Eye (tissue), 1 donor: ENCODE results near the gene SLC9A3.

Experiments used
- DNase-seq: peaks from one replicate; pipeline ENCODE4 v3.0.0-alpha.2; 2015

The SLC9A3 gene

DNA sequence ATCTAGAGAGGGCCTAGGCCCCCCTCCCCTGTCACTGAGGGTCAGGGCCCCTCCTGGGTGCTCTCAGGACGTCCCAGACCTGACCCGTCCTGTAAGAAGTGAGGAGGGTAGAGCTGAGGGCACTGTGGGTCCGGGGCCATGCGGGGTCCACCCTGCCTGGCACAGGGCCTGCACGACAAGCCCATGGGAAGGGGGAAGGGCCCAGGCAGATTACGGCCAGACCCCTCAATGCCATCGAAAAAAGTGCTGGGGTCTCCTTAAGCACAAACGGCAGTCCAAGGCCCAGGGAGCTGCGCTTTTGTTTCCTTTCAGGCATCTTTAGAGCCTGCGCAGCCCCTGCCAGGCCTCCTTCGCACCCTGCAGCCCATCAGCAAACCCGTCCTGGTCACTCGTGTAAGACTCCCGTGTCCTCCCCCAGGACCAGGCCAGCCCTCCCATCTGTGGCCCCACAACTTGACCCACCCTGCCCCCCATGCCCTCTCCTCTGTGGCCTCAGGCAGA is 85.7 kb downstream of the SLC9A3 start:
- DNase-seq, result no peak

DNA sequence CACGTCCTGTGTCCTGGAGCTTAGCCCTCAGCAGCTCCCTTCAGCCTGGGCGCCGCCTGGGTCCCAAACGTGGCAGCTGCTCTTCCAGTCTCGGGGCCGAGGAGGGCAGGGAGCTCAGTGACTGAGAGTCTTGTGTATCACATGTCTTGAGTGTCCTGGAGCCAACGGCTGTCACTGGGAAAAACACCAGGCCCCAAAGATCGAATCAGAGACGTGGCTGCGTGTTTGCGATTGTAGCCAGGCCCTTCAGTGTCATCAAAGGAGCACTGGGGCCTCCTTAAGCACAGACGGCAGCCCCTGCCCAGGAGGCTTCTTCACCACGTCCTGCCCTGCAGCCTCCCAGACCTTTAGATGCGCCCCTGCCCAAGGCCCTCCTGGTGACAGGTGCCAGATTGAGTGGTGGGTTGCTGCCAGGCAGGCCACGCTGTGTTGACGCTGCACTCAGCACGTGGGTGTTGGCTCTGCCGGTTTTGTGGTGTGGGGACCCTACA is 86.9 kb downstream of the SLC9A3 start:
- no peak for DNase-seq

DNA sequence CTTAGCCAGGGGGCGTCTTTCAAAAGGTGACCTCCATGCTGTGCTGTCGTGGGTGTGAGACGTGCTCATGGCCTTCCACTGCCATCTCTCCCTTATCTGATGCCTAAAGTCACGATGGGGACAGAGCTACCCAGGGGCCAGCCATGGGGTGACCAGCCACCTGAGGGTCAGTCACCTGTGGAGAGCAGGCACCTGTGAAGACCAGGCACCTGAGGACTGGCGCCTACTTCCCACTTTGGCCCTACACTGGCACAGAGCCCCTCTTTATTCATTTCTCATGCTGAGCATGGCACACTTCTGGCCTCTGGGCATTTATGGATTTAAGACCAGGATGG is 87.6 kb downstream of the SLC9A3 start:
- no peak for DNase-seq

DNA sequence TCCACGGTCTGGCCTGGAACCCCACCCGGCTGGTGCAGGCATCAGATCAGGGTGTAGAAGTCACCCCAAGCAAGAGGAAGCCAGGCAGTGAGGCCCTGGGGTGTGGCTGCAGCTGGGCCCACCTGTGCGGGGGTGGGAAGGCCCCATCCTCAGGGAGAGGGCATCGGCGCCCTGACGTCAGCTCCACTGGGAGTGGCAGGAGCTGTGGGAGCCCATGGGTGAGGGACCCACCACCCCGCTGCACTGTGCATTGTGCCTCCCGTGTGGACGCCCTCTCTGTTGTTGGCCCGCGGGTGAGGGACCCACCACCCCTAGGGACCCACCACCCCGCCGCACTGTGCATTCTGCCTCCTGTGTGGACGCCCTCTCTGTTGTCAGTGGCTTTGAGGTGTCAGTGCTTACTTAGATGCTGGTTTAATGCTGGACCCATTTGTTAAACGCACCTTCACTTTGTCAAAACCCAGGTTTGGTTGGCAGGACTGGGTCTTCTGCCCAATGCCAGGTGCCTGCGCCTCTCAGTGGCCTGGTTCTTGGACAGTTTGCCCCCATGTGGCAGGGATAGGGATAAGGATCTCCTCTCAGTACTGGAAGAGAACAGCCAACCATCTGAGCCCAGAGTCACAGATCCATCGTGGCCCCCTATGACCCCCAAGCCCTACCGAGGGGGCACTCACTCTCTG is 88.1 kb downstream of the SLC9A3 start:
- DNase-seq, result no peak

DNA sequence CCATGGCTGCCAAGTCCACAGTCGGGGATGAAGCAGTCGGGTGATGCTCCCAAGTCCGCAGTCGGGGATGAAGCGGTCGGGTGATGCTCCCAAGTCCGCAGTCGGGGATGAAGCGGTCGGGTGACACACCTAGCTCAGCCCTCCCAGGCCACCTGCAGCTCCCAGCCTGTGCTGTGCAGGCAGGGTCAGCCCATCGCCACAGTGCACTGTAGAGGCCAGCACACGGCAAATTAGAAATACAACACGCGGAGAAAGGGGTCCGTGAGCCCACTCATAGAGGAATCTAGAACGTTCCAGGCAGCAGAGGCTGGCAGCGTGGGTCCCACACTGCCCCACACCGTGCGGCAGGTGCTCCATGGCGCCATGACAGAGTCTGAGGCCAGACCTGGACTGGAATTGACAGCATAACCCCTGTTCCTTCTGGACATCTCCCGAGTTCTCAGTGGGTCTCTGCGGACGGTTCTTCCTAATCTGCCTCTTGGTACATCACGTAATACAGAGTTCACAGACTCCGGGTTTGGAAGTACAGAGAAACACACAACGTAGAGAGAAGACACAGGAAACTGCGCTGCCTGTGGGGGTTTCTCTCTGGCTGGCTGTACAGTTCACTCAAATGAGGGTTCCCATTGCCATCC is 89.0 kb downstream of the SLC9A3 start:
- DNase-seq, result no peak

DNA sequence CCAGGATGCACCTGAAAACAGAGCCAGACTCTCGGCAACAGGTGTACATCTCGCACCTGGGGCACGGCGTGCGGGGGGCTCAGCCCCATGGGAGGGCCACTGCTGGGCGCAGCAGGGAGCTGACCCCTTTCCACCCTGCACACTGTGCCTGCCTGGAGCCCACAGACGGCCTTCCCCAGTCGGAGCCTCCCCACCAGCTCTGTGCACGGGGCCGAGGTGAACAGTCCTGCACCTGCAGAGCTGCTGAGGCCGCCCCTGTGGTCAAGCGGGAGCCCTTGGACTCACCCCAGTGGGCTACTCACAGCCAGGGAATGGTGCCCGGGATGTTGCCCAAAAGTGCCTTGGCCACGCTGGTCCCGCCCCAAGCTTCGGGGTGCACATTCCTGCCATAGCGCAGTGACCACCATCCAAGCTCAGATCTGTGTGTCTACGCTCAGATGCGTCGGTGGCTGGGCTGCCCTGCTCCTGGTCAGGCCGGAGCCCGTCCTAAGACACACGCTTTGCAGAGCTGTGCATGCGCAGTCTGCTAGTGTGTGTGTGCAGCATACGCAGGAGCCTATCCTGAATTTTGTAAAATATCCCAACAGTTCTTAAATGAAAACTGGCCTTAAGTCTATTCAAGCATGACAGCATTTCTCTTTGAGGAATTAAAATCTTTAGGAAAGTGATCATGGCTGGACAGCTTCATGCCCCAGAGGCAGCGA is 89.7 kb downstream of the SLC9A3 start:
- DNase-seq, result no peak

DNA sequence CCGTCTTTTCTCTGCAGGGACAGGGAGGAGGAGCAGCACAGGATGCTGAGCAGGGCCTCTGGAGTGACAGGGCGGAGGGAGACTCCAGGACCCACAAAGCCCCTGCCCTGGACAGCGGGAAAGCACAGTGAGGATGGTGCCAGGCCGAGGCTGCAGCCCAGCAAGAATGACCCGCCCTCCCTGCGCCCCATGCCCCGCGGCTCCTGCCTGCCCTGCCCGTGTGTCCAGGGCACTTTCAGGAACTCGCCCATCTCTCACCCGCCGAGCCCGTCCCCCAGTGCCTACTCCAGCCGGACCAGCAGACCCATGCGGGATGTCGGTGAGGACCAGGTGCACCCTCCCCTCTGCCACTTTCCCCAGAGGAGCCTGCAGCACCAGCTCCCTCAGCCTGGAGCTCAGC is 90.4 kb downstream of the SLC9A3 start:
- no peak for DNase-seq

DNA sequence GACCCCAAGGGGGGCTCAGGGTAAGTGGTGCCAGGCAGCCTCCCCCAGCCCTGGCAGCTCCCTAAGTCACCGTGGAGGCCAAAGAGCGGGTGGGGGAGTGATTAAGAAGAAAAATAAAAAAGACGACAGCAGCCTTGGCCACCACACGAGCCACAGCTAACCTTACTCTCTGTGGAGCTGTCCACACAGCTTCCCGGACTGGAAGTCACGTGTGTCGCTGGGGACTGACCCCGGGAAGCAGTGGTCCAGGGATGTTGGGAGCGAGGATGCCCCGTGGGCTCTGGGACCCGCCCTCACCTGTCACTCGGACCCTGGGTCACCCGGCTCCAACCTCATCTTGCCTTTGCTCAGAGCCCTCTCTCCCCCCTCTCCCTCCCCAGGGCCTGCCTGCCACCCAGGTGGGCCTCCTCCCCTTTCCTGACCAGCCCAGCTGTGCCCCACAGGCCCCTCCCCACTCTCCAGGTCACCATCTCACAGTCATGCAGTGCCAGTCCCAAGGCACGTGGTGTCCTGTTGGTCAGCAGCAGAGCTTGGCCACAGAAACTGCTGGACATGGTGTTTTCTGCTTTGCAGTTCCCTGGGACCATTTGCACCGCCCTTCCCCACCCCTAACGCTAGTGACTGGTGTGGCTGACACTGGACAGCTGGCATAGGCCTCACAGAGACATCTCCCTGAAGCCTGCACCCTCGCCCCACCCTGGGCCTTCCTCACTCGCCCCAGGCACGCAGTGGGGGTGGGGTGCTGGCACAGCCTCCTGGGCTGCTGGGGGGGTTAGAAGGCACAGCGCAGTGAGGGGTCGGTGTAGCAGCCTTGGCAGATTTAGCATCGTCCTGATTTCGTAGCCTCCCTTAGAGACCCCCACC is 91.1 kb downstream of the SLC9A3 start:
- DNase-seq, result no peak

DNA sequence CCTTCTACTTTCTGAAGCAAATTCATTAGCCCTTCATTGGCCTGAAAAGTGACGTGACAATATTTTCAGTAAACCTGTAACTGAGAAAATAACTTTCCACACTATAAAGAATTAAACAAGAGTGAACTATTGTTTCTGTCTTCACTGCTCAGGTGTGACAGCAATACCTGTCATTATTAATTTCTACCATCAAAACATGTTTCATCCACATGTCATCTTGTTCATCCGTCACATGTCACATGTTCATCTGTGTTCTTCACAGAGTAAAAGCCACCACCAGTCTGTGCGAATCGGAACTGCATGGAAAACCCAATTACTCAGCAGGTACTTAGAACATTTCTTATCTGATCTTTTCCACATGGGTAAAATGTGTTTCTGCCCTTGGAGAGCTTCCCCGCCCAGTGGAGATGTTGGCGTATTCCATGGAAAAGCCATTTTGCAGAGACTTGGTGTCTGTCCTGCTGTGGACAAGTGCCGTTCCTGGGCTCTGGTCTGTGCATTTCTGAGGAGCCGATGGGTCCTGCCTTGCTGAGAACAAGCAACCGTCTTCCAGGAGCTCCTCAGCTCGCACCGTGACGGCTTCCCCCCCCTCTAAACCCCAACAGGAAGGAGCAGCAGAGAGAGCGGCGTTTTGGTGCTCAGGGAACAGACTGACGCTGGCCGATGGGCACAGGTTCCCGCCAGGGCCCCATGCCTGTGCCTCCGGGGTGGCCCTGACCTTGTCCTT is 91.9 kb downstream of the SLC9A3 start:
- DNase-seq, result no peak

DNA sequence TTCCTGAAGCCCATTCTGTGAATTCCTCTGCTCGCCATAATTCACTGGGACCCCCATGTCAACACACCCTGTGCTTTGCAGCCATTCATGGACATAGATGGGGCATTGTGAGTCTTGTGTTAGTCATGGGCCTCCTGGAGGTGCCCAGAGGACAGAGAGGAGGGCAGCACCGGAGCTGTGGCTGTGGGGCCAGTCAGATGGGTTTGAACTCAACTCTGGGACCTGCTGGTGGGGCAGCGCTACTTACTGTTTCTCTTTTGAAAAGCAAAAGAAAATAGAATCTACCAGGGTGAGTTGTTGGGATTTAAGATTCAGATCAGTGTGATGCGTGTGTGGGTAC is 92.6 kb downstream of the SLC9A3 start:
- no peak for DNase-seq

DNA sequence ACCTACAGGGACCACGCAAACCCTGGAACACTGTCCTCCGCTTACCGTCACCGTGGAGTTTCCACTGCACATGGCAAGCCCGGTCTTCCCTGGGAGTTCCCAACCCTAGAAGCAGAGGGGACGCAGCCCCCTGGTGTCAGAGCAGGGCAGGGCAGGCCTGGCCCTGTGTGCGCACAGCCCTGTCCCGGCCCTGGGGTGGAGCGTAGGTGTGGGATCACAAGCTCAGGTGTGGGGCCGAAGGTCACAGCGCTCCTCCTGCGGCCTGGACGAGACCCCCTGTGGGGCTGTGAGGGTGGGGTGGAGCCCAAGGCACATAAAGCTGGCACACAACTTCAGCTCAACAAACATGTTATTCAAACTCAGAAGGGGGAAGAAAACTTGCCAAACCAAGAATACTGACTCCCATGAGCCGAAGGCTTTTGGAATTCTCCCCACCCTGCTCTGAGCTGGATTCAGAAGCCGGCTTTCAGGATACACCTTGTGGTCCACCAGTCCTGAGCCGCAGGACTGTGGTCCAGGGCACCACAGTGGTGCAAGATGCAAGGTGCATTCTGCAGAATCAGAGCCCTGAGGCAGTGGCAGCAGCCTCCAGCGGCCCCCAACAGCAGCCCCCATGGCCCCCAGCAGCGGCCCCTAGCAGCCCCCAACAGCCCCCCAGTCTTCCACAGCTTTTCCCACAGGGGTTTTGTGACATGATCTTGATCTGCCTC is 93.1 kb downstream of the SLC9A3 start:
- peak; percentile 82 for DNase-seq

DNA sequence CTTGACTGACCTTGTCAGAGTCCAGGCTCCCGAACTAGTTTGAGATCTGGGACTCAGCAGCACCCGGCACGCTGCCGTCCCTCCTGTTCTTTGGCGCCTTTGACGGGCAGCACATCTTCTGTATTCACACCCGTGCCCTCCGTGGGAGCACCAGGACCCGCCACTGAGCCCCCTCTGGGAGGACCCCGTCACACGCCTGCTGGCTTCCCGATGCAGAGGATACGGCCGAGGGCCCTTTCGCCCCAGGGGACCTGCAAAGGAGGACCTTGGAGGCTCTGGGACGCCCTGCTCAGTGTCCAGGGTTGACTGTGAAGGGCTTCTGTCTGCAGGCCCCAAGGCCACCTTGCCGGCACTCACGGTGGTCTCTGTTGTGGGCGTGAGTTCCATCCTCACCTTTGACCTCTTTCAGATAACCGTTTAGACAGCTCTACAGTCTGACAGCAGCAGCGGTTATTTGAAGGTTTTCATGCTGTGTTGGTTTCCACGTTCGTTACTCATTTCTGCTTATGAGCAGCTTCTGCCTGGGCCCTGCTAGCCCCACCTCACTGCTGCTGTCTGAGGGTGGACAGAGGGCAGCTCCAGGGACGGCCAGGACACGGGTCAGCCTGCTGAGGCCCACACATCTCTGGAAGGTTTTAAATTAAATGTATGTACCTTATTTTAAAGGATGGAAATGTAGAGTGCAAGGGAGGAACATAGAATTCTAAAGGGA is 93.9 kb downstream of the SLC9A3 start:
- DNase-seq, result peak; percentile 40

DNA sequence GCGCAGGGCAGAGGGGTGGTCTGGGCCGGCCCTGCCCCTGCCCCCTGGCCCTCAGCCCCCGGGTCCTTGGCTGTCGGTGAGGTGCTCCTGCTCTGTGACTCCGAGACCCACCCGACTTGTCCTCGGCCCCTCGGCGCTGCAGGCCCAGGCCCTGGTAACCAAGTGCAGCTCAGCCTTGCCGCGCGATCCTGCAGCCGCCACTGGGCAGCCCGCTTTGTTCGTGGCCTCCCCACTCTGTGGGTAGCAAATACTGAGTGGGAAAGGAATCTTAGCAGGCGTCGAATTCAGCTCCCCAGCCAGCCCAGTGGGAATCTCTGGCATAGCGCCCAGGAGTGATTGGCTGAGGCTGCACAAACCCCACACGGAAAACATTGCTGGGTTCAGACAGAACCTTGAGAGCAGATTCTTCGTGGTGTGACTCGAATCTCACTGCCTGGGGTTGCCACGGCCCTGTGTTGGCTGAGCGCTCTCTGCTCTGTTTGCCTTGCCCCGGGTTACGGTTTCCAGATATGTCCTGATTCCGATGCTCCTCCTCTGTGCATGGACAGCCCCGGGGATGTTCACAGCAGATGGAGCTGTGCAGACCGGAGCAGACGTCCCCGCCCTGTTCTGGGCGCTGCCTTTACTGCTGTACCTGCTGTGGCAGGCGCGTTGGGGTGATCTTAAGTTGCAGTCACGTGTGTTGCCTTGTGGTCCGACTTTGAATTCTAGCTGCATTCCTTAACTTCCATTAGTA is 94.6 kb downstream of the SLC9A3 start:
- peak; percentile 51 for DNase-seq

DNA sequence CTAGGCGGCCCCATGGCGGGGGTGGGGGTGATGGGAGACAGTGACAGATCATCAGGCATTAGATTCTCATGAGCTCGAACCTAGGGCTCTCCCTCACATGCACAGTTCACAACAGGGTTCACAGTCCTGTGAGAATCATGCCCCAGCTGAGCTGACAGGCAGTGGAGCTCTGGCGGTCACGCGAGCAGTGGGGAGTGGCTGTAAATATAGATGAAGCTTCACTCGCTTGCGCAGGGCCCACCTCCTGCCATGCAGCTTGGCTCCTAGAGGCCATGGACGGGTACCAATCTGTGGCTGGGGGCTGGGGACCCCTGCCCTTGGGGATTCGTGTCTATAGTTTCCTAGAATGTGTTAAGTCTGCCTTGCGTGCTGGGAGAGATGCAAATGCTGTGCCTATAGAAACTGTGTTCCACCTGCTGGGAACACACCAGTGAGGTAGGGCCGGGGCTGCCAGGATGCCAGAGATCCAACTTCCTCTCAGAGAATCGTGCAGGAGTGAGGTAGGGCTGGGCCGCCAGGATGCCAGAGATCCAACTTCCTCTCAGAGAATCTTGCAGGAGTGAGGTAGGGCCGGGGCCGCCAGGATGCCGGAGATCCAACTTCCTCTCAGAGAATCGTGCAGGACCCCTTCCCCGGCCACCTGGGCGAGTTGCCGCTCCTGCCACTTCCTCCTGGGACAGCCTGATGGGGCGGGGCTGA is 95.3 kb downstream of the SLC9A3 start:
- no peak for DNase-seq

DNA sequence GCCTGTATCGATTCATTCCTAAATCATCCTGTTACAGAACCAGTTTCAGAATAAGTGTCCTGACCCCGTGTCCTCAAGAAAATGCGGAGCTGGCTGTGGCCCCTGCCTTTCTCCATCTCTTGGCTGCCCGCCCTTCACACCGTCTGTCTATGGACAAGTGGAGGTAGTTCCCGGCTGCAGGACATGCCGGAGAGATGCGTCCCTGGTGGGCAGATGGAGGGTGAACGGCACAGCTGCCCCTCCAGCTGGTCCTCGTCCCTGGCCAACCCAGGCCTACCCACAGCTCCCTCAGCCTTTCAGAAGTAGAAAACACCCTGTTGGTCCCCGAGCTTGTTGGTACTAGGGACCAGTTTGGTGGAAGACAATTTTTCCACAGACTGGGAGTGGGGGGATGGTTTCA is 96.0 kb downstream of the SLC9A3 start:
- no peak for DNase-seq

DNA sequence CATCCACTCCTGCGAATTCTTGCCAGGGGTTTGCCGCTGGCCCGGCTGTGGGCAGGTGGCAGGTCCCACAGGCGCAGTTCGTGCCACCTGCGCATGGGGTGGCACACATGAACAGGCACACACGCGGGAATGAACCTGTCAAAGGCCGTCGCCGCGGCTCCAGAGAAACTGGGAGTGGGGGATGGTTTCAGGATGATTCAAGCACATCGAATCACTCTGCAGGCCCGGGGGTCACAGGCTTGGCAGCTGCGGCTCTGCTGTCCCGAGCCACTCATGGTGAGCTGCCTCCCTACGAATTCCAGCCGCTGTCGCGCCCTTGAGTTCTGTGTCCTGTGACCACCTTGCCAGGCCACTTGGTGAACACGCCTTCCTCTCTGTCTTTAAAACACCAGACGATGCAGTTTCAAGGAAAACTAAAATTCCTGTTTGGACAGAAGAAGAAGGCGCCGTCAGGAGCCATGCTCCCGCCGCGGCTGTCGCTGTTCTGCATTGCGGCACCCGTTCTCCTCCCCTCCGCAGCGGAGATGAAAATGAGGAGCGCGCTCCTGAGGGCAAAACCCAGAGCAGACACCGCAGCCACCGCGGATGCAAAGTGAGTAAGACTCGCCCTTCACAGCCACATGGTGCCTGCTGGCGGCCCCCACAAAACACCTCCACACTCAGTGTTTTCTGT is 96.7 kb downstream of the SLC9A3 start:
- no peak for DNase-seq

DNA sequence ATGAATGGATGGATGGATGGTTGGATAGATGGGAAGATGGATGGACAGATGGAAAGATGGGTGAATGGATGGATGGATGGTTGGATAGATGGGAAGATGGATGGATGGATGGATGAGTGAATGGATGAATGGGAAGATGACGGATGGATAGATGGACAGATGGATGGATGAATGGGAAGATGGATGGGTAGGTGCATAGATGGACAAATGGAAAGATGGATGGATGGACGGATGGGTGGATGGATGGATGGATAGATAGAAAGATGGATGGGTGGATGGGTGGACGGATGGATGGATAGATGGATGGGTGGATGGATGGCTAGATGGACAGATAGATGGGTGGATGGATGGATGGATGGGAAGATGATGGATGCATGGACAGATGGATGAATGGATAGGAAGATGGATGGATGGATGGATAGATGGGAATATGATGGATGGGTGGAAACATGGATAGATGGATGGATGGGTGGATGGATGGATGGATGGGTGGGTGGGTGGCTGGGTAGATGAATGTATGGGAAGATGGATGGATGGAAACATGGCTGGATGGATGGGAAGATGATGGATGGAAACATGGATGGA is 97.8 kb downstream of the SLC9A3 start:
- DNase-seq, result no peak

DNA sequence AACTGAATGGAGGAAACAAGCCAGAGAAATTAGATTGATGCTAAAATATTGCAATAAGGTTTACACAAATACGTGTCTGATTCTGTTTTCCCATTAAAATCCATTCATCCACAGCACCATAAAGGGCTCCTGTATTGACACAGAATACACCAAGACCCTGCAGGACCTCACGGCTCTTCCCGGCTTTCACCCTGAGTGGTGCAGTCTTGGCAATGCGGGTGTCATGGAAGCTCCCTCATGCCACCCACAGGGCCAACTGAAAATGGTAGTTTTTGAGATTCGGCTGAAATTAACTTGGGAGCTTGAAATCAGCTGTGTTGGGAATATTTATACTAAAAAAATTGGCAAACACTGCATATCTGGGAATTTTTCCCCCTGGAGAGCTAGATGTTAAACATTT is 98.5 kb downstream of the SLC9A3 start:
- DNase-seq, result no peak
